ENCODE data around the gene MPHOSPH9. TPM values are rescaled to one million over a fixed set of nuclear protein-coding genes. Genes with fewer than 3 reads are reported as not detected.

MPHOSPH9 gene
- total and polyA plus RNA-seq, 10 donors = 7.1 to 97.3 (median 40.0) TPM

DNA sequence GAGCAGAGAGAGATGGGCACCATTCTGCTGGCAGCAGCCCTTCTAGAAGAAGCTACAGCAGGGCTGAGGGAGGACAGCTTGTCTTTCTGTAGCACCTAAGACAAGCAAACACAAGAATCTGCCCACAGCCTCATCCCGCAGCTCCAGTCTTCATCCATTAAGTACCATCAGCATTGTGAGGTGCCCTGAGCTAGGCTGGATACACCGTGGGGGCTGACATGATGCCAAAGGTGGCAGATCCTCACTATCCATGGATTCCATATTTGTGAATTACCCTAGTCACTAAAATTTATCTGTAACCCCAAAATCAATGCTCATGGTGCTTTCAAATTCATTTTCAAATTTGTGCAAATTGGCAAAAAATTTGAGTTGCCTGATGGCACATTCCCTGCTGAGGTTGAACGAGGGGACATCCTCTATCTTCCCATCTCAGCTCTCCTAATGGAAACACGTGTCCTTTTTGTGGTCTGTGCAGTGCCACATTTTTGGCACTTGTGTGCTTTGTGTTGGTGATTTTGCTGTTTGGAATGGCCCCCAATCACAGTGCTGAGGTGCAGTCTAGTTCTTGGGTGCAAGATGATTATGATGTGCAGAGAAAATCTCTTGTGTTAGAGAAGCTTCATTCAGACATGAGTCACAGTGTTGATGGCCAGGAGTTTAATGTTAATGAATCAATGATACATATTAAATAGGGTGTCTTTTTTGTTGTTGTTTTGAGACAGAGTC lies 89.0 kb downstream of the MPHOSPH9 start:
- intact Hi-C loops (cut with DNase I; ENCODE audit: low total_unique reads) = loop anchor here (10.0 kb wide), 1 partner anchor 159 kb away; the partner anchor contains the start of gene ARL6IP4
- no peak for DNase-seq
- H3K9me3 ChIP-seq = no peaks in the 10 kb centered on the region
- 78 to 91% (median 85%) methylated on average over 4 of the region's 4 CpGs for WGBS, 5 donors
- peak overlapping the region in 4 of 8 donors; percentile 19 to 73 (median 64) for H3K27ac ChIP-seq
- no peak overlapping the region for H3K4me3 ChIP-seq
- no peaks in the 10 kb centered on the region for H3K27me3 ChIP-seq (replicated peaks in 1 of 7)
- TF ChIP-seq, protein P1, sequence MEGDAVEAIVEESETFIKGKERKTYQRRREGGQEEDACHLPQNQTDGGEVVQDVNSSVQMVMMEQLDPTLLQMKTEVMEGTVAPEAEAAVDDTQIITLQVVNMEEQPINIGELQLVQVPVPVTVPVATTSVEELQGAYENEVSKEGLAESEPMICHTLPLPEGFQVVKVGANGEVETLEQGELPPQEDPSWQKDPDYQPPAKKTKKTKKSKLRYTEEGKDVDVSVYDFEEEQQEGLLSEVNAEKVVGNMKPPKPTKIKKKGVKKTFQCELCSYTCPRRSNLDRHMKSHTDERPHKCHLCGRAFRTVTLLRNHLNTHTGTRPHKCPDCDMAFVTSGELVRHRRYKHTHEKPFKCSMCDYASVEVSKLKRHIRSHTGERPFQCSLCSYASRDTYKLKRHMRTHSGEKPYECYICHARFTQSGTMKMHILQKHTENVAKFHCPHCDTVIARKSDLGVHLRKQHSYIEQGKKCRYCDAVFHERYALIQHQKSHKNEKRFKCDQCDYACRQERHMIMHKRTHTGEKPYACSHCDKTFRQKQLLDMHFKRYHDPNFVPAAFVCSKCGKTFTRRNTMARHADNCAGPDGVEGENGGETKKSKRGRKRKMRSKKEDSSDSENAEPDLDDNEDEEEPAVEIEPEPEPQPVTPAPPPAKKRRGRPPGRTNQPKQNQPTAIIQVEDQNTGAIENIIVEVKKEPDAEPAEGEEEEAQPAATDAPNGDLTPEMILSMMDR (IDR thresholded peaks at IDR 0.05 in 8 of 11, conservative IDR thresholded peaks at IDR 0.05 in 3 of 11) = no peak
- TF ChIP-seq POLR2A (IDR thresholded peaks at IDR 0.05) (no peak), POLR2AphosphoS5 (IDR thresholded peaks at IDR 0.05) (no peak)
- no peaks in the 10 kb centered on the region for H3K36me3 ChIP-seq
- H3K4me1 ChIP-seq = peaks cover 24 to 71% (median 48%) of the 10 kb centered on the region in 6 donors

DNA sequence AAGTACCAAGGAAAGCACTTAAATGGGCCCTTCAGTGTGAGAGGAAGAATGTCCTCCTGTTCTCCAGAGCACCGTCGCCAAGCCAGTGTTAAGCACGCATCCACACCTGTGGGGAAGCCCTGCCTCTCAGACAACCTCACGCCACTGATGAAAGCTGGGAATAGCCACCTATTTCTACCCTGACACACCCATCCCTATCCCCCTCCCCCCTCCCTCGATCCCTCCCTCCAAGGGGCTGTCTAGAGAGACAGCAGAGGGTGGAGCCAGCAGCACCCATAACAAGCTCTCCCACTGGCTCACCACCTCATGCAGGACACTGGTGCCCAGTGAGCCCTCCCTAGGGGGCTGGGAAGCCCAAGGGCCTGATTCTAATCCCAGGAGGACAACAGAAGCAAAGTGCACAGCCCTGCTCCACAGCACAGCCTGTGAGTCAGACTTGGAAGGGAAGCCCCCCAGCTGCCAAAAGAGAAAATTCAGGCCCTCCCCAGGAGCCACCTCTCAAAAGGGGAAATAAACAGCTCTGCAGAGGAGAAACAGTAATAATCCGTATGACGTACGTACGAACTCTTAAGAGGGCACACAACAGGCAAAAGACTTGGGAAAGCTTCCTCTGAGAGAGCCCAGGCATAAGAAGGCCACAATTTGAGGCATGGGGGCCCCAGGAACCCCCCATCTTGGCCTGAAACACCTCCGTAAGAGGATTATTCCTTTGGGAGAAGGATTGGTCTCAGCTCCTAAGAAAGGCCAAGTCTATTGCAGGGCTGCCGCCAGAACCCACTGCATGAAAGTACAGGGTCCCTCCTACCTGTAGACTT lies 89.8 kb downstream of the MPHOSPH9 start:
- no peak for DNase-seq
- no peaks in the 10 kb centered on the region for H3K27me3 ChIP-seq (replicated peaks in 1 of 7)

DNA sequence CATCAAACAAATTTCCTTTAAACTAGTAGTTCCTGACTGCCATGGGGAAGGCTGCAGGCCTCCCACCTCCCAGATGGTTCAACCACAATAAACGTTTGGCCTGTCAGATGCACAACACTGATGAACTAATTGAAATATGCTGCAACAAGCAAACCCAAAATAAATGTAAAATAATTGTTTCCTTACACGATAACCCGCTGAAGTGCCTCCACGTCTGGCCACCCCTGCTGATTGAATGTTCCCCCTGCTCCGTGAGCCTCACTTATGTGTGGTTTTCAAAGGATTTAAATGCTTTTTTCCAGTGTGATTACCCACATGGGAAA lies 90.5 kb downstream of the MPHOSPH9 start:
- no peak overlapping the region for H3K4me3 ChIP-seq
- 37 to 51% (median 46%) methylated on average over 5 of the region's 5 CpGs for WGBS, 5 donors
- H3K4me1 ChIP-seq = peaks cover 21 to 57% (median 39%) of the 10 kb centered on the region in 6 donors
- H3K9me3 ChIP-seq = no peaks in the 10 kb centered on the region
- no peaks in the 10 kb centered on the region for H3K36me3 ChIP-seq
- TF ChIP-seq, protein P1 (IDR thresholded peaks at IDR 0.05 in 8 of 11, conservative IDR thresholded peaks at IDR 0.05 in 3 of 11) = no peak
- TF ChIP-seq POLR2AphosphoS5 (IDR thresholded peaks at IDR 0.05) (no peak), POLR2A (IDR thresholded peaks at IDR 0.05) (no peak)
- intact Hi-C loops (cut with DNase I; ENCODE audit: low total_unique reads) = loop anchor here (10.0 kb wide), 1 partner anchor 158 kb away; the partner anchor contains the start of gene ARL6IP4
- H3K27me3 ChIP-seq (replicated peaks in 1 of 7) = no peaks in the 10 kb centered on the region
- H3K27ac ChIP-seq = peak overlapping the region; percentile 2 to 73 (median 62)
- no peak for DNase-seq

More for the DNA sequence above, 89.8 kb downstream of the MPHOSPH9 start:
- Histone ChIP-seq H3K27ac (peak overlapping the region in 5 of 8 donors; percentile 19 to 73 (median 64)), H3K9me3 (no peaks in the 10 kb centered on the region), H3K4me3 (no peak overlapping the region), H3K4me1 (peaks cover 21 to 63% (median 44%) of the 10 kb centered on the region in 6 donors), H3K36me3 (no peaks in the 10 kb centered on the region)
- TF ChIP-seq, protein P1 (IDR thresholded peaks at IDR 0.05 in 8 of 11, conservative IDR thresholded peaks at IDR 0.05 in 3 of 11) = no peak
- TF ChIP-seq POLR2AphosphoS5 (IDR thresholded peaks at IDR 0.05) = no peak
- TF ChIP-seq POLR2A (IDR thresholded peaks at IDR 0.05) = no peak
- WGBS, 5 donors = 47 to 56% (median 53%) methylated on average over 11 of the region's 11 CpGs
- intact Hi-C loops (cut with DNase I; ENCODE audit: low total_unique reads) = loop anchor here (10.0 kb wide), 1 partner anchor 158 kb away; the partner anchor contains the start of gene ARL6IP4

All from spleen (tissue), 11 donors.